Measurements from ENCODE around the gene DYNC2H1.

Gene DYNC2H1

GRCh38 chr11:103380031-103380430, 270.8 kb downstream of the DYNC2H1 start:
- DNase-seq = no peak

GRCh38 chr11:103384652-103385051, 275.4 kb downstream of the DYNC2H1 start:
- DNase-seq = no peak

GRCh38 chr11:103395612-103396011, 286.4 kb downstream of the DYNC2H1 start:
- no peak for DNase-seq

DNA sequence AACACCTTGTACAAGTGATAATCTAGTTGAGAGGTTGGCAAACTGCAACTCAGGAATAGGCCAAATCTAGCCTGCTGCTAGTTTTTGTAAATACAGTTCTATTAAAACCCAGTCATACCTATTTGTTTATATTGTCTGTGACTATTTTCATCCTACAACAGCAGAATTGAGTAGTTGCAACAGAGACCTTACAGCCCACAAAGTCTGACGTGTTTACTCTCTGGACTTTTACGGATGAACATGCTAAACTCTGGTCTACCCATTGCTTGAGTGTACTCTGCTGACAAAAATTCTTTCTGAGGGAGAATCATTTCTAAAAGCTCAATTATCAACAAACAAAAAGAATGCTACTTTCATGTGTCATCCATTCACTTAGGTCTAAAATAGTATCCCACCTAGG, 287.0 kb downstream of the DYNC2H1 start:
- DNase-seq = no peak

- no peak for DNase-seq
Measured at GRCh38 chr11:103397369-103397768, 288.1 kb downstream of the DYNC2H1 start.

DNA sequence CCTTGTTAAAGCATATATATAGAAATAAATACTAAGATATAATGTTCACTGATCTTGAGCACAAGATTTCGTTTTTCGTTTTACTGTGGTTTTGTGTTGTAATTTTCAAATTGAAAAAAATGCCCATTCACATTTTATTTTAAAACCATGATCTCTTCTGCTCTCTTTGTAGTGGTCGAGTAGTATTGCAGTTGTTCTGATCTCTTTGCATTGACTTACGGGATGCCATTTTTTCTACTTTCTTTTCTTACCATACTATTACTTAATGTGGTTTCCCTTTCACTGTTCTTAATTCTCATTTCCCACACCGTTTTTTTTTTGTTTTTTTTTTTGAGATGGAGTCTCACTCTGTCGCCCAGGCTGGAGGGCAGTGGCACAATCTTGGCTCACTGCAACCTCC, 289.6 kb downstream of the DYNC2H1 start:
- DNase-seq = no peak

GRCh38 chr11:103406357-103406756, 297.1 kb downstream of the DYNC2H1 start:
- no peak for DNase-seq

GRCh38 chr11:103407641-103408040, 298.4 kb downstream of the DYNC2H1 start:
- DNase-seq = no peak

GRCh38 chr11:103413266-103413888, 304.2 kb downstream of the DYNC2H1 start:
- no peak for DNase-seq

- DNase-seq = no peak
Measured at GRCh38 chr11:103418014-103418413, 308.8 kb downstream of the DYNC2H1 start.

- no peak for DNase-seq
Measured at GRCh38 chr11:103420593-103420992, 311.4 kb downstream of the DYNC2H1 start.

DNA sequence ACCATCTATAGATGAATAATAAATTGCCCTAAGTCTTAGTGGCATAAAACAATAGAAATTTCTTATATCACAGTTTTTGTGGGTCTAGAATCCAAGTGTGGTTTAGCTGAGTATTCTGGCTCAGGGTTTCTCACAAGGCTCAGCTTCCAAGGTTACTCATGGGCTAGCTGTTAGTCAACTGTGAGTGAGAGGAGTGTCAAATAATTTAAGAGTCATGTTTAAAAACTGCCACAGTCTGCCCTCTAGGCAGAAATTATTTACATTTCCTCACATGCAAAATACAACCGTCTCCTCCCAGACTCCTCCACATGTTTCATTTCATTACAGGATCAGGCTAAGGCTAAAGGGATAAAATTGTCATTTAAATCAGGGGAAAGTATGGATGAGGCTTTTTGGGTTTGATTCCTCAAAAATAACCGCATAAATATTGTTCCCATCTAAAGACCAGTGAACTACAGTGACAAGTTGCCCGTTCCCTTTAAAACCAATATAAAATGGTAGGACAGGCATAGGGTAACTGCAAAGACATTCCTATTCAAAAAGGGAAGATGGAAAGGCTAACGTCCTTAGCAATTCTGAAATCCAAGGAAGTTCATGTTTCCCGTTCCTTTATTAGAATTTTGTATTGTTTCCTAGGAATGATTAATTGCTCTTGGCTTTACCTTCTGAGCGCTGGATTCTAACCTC, 324.3 kb downstream of the DYNC2H1 start:
- no peak for DNase-seq

DNA sequence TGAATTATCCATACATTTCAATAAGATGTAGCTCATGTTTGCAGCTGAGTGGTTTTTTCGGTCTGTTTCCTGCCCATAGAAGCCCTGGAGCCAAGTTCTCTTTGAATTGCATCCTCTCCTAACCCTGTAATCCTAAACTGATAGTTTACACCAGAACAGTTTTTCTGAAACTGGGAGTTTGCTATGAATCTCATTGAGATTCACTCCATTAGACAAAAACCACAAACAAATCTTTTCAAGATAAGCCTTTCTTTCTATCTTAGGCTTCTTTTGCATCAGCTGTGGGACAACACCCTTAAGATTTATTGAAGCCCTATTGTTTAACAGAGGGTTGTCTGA, 324.8 kb downstream of the DYNC2H1 start:
- no peak for DNase-seq

- no peak for DNase-seq
Measured at GRCh38 chr11:103436131-103436770, 327.0 kb downstream of the DYNC2H1 start.

DNA sequence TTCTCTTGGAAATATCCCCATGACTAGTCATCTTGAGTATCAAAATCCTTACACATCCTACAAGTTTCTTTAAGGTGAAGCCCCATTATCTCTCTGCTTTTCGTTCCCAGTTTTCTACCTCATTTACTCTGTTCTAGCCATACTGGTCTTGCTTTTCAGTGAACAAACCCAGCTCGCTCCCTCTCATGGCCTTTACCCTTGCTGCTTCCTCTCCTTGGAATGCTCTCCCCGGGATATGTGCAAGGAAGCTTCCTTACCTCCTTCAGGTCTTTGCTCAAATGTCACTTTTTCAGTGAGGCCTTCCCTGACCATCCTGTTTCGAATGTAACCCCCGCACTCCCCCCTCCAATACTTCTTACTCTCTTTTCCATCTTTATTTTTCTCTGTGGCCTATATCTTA, 331.8 kb downstream of the DYNC2H1 start:
- no peak for DNase-seq

GRCh38 chr11:103448966-103449365, 339.7 kb downstream of the DYNC2H1 start:
- DNase-seq = no peak

DNA sequence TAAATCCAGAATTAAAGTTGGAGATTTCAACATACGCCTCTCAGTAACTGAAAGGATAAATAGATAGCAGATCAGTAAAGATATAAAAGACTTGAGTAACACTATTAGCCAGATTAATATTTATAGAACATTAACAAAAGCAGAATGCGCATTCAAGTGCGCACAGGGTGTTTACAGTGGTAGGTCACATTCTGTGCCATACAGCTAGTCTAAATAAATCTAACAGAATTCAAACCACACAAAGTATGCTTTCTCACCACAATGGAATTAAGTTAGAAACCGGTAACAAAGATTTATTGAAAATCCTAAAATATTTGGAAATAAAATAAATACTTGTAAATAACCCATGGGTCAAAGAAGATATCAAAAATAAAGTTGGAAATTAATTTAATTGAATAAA, 341.0 kb downstream of the DYNC2H1 start:
- no peak for DNase-seq

DNA sequence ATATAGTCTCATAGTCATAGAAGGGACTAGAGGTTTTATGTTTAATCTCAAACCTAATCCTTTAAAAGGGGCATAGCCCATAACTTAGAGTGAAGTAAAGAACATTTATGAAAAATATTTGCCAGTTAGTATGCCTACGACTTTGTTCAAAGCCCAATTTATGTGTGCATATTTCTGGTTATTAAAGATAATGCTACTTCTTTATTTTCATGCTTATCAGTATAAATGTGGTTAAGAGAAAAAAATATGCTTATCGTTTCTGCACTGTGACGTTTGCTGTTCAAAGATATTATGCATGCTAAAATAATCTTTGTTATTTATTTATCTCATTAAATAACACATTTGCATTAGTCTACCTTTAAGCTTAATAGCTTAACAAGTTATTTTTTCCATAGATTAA, 343.9 kb downstream of the DYNC2H1 start:
- no peak for DNase-seq

DNA sequence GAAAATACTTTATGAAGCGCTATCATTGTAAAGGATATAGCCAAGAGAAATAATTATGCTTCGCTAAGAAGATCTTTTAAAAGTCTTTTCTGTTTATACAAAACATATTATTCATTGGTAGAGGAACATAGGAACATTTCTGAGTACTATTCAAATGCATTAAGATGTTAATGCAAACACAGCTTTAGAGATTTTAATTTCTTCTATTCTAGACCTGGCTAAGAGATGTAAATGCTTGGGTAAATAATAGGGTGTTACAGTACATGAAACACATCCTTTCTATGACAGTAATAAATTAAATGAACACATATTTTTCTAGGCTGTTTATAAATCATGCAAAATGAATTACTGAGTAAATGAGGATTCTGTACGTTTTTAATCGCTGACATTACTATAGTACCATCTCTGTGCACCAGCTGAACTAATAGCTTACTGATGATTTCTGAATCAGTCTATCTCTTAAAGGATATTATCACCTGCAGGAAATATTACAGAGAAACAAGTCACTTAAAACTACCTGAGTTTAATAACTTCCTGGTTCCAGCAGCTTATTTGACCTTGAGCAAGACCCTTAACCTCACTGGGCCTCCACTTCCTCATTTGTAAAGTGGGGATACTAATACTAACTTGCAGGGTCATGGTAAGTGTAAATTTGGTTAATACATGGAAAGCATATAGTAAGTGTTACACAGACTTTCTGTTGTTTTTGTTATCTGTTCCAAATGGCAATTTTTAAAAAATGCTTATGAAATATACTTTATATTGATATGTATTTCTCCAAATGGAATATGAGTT, 344.9 kb downstream of the DYNC2H1 start:
- DNase-seq = peak; percentile 5 to 21

DNA sequence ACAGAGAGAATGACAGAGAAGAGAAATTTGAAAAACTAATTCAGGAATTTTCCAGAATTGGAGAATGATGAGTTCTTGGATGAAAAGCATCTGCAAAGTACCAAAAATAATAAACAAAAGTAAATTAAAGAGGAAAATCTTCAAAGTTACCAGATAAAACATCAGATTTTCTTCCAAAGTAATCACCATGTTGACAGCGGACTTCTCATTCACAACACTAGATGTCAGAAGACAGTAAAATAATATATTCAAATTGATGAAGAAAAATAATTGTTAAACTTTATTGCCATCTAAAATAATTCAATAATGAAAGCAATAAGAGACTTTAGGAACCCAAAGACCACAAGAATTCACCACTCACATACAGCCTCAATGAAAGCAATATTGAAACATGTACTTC, 355.2 kb downstream of the DYNC2H1 start:
- no peak for DNase-seq

DNA sequence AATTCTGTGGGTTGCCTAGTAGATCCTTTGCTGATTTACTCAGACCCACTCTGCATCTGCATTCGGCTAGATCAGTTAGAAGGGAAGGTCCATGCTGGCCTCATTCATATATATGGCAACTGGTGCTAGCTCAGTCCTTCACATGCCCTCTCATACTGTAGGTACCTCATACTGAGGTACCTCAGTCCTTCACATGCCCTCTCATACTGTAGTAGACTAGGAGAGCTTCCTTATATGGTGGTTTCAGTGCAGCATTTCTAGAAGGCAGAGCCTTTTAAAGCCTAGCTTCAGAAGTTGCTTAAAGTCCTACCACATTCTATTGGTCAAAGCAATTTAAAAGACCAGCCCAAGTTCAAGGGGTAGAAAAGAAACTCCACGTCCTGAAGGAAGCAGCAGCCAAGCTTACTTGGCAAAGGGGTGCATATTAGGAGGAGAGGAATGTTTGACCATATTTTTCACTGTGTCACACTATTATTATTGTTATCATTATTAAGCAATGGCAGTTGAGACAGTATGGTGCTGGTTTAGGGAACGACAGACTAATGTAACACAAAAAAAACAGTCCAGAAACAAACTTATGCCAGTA, 356.4 kb downstream of the DYNC2H1 start:
- no peak for DNase-seq

- no peak for DNase-seq
Measured at GRCh38 chr11:103471546-103471945, 362.3 kb downstream of the DYNC2H1 start.

DNA sequence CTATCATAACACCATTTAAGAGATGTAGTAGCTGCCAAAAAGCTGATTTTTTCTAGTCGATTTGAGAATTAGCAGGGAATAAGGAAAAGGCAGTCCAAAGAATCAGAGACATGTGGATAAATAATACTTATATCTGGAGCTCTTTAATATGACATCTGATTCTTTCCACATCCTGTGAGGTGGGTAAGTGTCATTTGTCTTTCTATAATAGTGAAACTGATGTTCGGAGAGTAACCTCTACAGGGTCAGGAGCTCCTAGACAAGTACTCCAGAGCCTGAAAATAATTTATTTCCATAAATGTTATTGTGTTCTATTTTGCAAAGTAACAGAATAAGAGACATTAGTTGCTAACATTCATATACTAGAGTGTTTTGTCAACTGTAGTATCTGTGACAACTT, 367.6 kb downstream of the DYNC2H1 start:
- DNase-seq = no peak
